ENCODE measurements around the gene TSG101. TPM values are rescaled to one million over a fixed set of nuclear protein-coding genes. Genes with fewer than 3 reads are reported as not detected.

TSG101 gene
- total and polyA plus RNA-seq, 2 experiments from 2014 or later, result 59.4 to 102 TPM

GRCh38 chr11:18490736-18491485 lies 35.8 kb downstream of the TSG101 start (continued):
- TF ChIP-seq STAT1 (IDR thresholded peaks at IDR 0.05; ENCODE audit: unreplicated experiment) (no peak), ZNF331 (CRISPR knock-in tag; IDR thresholded peaks at IDR 0.05; ENCODE audit: low read depth) (no peak), REST (IDR thresholded peaks at IDR 0.05; ENCODE audit: unreplicated experiment) (no peak)

DNA sequence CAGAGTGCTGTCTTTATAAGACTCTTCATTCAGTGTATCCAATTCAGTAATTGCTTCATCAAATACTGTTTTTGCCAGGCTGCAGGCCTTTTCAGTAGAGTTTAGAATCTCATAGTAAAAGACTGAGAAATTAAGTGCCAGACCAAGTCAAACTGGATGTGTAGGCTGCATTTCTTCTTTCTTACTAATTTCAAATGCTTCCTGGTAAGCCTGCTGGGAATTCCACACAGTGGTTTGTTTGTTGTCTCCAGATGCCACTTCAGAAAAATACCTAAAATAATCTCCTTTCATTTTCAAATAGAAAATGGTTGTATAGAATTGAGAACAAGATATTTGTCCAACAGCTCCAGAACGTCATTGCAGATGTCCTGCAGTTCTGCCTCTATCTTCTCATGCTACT lies 36.4 kb downstream of the TSG101 start:
- Mint-ChIP-seq H3K4me3 (no peak overlapping the region), H3K27ac (no peak overlapping the region; the same call in 1 of the 2 replicates)
- no peak overlapping the region for H3K27ac ChIP-seq (ENCODE audit: low read depth)
- TF ChIP-seq JUNB (IDR thresholded peaks at IDR 0.05; ENCODE audit: unreplicated experiment) (no peak), EZH2 (IDR thresholded peaks at IDR 0.05; ENCODE audit: low read depth, unreplicated experiment) (no peak), EZH2phosphoT487 (IDR thresholded peaks at IDR 0.05; ENCODE audit: unreplicated experiment) (no peak), ZNF462 (CRISPR knock-in tag; IDR thresholded peaks at IDR 0.05) (no peak), ZNF331 (CRISPR knock-in tag; IDR thresholded peaks at IDR 0.05; ENCODE audit: low read depth) (no peak)
- TF ChIP-seq, protein P1, sequence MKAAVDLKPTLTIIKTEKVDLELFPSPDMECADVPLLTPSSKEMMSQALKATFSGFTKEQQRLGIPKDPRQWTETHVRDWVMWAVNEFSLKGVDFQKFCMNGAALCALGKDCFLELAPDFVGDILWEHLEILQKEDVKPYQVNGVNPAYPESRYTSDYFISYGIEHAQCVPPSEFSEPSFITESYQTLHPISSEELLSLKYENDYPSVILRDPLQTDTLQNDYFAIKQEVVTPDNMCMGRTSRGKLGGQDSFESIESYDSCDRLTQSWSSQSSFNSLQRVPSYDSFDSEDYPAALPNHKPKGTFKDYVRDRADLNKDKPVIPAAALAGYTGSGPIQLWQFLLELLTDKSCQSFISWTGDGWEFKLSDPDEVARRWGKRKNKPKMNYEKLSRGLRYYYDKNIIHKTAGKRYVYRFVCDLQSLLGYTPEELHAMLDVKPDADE (IDR thresholded peaks at IDR 0.05), result no peak
- TF ChIP-seq, protein P2, sequence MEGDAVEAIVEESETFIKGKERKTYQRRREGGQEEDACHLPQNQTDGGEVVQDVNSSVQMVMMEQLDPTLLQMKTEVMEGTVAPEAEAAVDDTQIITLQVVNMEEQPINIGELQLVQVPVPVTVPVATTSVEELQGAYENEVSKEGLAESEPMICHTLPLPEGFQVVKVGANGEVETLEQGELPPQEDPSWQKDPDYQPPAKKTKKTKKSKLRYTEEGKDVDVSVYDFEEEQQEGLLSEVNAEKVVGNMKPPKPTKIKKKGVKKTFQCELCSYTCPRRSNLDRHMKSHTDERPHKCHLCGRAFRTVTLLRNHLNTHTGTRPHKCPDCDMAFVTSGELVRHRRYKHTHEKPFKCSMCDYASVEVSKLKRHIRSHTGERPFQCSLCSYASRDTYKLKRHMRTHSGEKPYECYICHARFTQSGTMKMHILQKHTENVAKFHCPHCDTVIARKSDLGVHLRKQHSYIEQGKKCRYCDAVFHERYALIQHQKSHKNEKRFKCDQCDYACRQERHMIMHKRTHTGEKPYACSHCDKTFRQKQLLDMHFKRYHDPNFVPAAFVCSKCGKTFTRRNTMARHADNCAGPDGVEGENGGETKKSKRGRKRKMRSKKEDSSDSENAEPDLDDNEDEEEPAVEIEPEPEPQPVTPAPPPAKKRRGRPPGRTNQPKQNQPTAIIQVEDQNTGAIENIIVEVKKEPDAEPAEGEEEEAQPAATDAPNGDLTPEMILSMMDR (conservative IDR thresholded peaks at IDR 0.05; ENCODE audit: low read depth in 2 of 2), result no peak

More for the DNA sequence above, 36.4 kb downstream of the TSG101 start:
- no peaks in the 10 kb centered on the region; the same call in 1 of the 2 replicates for H3K4me1 ChIP-seq (ENCODE audit: insufficient read depth)
- no peak overlapping the region for H3K4me2 ChIP-seq
- no peaks in the 10 kb centered on the region for H3F3A ChIP-seq (replicated peaks; ENCODE audit: low read depth)
- DNase-seq (ENCODE audit: low spot score) (no peak), ATAC-seq (no peak)
- Mint-ChIP-seq H3K36me3 (ENCODE audit: low read depth) (peaks cover 13% of the 10 kb centered on the region; the same call in 2 of the 3 replicates), H3K4me1 (no peaks in the 10 kb centered on the region), H3K27me3 (ENCODE audit: insufficient read depth, low read depth, poor library complexity) (no peaks in the 10 kb centered on the region), H3K9me3 (no peaks in the 10 kb centered on the region)
- no peak overlapping the region for H2AFZ ChIP-seq
- H4K20me1 ChIP-seq (replicated peaks; ENCODE audit: insufficient read depth), result peaks cover 8% of the 10 kb centered on the region
- peaks cover 16% of the 10 kb centered on the region; the same call in 1 of the 2 replicates for H3K36me3 ChIP-seq (ENCODE audit: insufficient read depth)
- no peaks in the 10 kb centered on the region for H3K9me2 ChIP-seq (ENCODE audit: insufficient read depth)
- no peak overlapping the region for H3K4me3 ChIP-seq
- H3K27me3 ChIP-seq (ENCODE audit: insufficient read depth), result no peaks in the 10 kb centered on the region
- H3K79me2 ChIP-seq (replicated peaks; ENCODE audit: insufficient read depth), result no peaks in the 10 kb centered on the region
